Activated T-helper 1 cell treated with anti-CD3 and anti-CD28 coated beads, Interleukin-2, amount 50 U/mL, for 16 hours (primary cell): Measurements from ENCODE around the gene CNTNAP2.
"Not testable (repeated sequence)": the region's sequence is repeated elsewhere in the genome, so short reads cannot be mapped to it uniquely, and the experiment has no call there.

Experiments
- DNase-seq, 2 donors: peaks; one replicate each; pipeline ENCODE4 v3.0.0-alpha.2; 2020; ENCODE audit warnings: low read depth in 1 of 2, low spot score in 1 of 2

The CNTNAP2 gene

DNA sequence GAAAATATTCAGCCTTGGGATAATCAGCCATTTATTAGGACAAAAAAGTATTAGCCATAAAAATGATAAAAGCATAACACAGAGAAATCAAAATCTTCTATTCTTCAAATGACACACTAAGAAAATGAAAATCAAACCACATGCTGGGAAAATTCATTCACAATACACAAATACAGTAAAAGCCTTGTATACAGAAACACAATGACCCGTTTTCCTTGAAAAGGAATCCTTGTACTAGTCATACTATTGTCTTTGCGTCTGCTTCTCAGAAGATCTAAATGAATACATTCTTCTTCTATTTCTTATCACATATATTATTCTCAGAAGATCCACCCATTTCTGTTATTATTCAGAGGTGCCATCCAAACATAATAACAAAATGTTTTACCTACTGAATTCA, 749.1 kb downstream of the CNTNAP2 start:
- no peak for DNase-seq

DNA sequence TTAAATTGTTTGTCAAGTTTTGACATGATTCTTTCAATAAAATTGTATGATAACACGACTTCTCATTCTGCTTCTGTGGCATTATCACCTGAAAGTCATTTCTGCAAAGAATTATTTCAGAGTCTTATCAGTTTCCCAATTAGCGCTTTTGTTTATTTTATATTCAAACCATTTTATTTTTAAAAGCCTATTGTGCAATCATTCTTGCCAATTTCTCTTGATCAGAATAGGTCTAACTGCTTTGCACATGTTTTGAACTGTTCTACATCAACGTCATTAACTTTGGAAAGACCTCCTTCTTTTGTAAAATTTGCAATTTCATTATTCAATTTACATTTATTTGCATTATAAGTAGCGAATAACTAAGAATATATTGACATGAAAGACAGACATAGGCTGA, 758.1 kb downstream of the CNTNAP2 start:
- no peak for DNase-seq

DNA sequence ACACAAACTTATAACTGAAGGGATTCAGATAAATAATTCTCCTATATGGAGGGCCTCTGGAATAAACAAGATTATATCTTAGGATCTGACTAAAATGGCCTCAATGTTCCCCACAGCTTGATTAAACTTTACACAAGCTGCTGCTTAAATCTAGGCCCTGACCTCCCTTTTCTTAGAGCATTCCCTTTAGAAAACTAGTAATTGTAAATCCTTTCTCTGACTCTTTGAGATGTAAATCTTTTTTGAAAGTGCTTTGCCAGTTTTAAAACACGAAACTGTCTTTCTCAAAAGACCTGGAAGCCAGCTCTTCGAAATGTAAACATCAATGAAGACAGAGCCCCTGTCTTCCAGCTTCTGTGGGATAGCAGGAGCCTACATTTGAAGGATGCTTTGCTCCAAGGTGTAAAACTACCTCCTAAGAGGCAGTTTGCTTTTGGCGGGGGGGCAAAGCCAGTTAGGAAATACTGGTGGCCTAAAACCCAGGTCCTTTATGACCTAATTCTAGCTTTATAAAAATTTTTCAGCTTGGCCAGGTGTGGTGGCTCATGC, 758.7 kb downstream of the CNTNAP2 start:
- DNase-seq: no peak

DNA sequence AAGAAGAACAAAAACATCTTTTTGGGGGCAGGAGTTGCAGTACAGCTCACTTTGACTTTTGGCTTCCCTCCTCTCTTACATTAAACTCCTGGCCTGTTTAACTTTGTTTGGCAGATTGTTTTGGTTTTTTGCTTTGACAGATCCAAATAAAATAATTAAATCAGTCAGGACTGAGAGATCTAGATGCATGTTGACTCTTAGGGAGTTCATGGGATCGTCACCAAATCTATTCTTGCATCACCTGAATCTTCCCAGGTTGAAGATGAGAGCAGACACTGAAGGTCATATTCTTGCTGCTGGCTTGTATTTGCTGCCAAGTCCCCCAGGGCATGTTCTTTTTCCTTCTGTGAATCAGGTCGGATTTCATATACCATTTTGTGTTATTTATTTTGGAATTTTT, 759.4 kb downstream of the CNTNAP2 start:
- DNase-seq: no peak

DNA sequence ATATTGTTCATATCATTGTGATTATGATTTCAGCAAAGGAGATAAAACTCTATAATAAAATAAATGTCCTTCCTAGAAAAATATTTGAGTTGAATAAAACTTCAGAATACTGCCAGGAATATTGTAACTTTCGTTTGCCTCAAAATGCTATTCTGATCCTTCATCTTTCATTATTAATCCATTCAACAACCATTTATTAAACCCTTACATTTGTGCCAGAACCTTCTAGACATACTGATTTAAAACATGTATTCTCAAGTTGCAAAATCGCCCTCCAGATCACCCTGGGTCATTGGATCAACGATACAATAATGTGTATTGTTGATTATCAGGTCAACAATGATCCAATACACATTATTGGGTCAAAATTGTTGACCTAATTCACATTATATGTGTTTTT, 759.8 kb downstream of the CNTNAP2 start:
- DNase-seq: no peak

DNA sequence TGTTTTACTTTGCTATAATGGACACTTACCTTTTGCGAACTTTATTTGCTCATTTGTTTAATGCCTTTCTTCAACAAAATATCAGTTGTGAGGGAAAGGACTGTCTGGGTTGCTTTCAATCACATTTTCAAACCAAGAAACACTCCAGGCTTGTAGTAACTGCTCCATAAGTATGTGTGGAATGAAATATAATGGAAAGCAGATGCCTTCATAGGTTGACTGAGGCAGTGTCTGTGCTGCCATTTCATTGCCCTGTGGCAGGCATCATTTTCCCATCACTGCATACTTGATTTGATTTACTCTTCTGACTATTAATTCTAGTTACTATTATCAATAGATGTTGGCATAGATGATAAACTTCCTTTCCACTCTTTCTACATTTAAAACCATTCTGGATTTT, 762.3 kb downstream of the CNTNAP2 start:
- DNase-seq: no peak

DNA sequence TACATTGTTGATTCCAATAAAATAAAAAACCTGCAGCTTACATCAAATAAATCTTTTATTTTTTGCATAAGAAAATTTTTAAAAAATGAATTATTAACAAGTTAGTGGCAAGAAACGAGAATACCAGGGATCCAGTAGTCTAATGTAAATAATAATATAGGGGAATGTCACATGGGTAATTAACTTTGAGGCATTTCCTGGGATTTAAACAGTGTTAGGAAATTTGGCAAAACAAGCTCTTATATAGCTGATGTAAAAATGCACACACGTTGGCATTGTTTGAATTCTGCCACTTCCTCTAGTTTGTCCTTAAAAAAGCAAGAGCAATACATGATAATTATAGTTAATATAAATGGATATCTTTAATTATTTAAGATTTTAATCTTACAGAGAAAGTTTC, 768.6 kb downstream of the CNTNAP2 start:
- no peak for DNase-seq

DNA sequence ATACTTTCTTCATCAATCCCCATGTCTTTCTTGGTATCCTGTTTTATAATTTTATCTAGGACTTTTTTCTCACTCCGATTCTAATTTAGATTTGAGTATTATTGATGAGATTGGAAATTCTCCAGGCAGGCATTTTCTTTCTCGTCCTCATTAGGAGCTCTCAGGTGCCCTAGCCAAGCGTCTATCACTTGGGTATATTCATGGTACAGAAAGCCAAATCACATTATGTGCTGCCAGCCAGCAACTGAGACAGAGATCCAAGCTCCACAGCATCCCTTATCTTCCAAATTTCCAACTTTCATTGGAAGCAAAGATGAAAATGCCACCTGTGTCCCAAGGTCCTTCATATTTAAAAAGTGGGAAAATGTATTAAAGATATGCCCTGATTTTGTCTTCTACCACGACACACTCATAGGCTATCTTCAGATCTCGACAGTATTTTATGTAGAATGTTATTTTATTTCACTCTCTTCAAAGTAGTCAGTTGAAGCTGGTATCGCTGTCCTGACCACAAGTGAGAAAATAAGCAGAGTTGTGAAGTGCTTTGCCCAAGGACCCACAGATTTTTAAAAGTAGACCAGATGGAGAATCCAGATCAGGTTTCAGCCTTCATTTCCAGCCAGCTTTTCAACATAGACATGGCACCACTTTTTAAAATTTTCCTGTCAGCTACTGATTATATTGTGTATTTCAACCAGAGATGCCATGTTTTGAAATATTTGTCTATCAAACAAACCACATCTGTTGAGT, 773.4 kb downstream of the CNTNAP2 start:
- no peak for DNase-seq

DNA sequence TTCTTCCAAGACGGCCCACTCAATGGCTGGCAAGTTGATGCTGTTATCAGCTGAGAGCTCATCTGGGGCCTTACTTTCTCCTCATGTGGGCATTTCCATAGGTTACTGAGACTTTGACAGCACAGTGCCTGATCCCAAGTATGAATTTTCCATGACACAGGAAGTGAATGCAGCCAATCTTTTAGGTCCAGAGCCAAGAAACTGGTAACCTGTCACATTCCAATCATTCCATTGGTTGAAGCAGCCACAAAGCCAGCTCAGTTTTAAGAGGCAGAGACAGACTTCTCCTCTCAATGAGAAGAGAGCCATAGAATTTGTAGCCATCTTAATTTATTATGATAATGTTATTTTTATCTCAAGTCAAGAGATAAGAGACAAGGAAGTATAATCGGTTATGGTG, 775.5 kb downstream of the CNTNAP2 start:
- DNase-seq: no peak

DNA sequence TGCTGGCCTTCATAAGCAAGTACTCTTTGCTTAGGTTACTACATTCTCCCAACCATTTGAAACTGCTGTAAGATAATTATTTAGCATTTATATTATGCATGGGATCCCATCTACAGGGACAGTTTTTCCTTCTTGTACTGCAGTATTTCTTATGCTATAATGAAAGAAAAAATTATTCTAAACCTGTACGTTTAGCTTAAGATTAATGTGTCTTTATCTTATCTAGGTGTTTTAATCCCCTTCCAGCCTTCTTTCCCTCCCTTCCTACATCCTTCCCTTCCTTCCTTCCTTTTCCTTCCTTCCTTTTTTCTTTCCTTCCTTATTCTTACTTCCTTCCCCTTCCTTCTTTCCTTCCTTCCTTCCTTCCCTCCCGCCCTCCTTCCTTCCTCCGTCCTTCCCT, 778.3 kb downstream of the CNTNAP2 start:
- no peak for DNase-seq

DNA sequence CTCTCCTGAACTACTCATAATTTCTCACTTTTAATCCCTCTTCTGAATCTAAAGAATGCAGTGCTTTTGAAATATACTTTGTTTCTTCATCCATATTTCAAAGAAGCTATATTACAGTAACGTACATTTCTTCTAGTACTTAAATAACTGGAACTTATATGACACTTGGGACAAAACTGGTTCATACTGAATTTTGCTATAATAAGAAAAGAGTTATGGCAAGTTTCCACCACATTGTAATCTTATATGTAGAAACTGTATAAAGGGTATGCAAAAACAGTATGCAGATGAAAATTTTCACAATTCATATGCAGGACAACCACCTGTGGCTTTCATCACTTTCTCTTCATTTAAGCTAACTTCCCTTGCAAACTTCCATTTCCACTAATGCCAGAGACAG, 785.7 kb downstream of the CNTNAP2 start:
- DNase-seq: no peak

DNA sequence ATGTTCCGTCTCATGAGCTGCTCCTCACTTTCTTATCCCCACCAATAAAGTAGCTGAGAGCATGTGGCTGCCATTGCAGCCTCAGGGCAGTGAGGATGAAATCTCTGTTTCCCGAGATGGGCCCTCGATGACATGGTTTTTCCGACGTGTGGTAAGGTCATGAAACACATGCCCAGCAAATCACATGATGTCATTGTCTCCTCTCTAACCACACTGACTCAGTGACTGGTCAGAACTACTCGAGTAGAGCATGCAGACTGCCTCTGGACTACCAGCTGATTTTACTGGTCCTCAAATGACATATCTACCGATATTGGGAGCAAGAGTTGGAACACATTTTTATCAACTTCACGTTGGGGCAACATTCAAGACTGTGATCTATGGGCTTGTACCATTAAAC, 786.1 kb downstream of the CNTNAP2 start:
- no peak for DNase-seq

DNA sequence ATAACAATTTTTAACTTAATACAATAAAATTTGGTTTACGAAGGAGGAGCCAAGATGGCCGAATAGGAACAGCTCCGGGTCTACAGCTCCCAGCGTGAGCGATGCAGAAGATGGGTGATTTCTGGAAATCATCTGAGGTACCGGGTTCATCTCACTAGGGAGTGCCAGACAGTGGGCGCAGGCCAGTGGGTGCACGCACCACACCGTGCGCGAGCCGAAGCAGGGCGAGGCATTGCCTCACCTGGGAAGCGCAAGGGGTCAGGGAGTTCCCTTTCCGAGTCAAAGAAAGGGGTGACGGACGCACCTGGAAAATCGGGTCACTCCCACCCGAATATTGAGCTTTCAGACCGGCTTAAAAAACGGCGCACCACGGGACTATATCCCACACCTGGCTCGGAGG, 789.1 kb downstream of the CNTNAP2 start:
- not testable (repeated sequence) for DNase-seq

DNA sequence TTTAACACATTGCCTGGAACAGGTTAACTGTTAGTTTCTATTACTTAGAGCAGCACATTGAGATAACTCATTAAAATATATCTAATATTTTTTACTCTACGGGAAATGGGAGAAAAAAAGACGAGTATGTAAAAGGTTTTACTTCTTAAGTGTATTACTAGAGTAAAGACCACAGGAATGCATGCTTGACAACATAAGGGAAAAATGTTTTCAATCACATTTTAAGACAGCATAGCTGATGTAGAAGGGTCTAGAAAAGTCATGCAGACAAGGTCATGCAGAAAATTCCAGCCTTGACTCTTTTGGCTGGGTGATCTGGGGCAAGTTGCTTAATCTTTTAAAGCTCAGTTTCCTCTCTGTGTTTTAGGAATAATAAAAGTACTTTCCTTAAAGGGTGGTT, 806.2 kb downstream of the CNTNAP2 start:
- DNase-seq: no peak

DNA sequence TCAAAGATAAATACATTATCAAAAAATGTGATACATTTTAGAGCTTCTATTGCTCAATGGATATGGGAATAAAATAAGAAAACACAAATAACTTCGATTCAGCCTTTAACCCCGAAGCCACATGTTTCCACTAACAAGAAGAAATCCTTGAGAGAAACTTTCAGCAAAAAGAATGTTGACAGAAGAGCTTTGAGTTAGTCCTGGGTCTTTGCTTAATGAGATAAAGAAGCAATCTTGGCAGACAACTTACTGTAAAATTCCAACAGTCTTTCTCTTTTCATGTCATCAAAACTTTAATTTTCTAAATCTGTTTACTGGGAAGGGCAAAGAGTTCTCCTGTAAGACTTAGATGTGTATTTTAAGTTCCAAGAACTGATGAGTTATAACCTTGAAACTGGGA, 810.2 kb downstream of the CNTNAP2 start:
- DNase-seq: no peak

DNA sequence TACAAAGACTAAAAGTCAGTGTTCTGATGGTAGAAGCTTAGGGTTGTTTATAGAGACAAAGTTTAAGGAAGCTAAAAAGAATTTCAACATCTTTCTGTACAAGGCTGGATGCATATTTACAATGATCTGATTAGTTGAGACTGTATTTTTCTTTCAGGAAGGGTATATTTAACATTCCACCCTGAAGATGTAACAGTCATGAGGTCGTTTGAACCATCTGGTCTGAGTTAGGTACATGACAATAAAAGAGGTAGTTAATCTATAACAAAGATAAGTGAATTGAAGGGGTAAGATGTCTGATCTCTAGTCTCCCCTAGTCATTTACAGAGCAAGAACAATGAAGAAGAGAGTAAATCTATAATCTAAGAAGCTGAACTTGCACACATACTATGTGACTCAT, 821.2 kb downstream of the CNTNAP2 start:
- DNase-seq: no peak

DNA sequence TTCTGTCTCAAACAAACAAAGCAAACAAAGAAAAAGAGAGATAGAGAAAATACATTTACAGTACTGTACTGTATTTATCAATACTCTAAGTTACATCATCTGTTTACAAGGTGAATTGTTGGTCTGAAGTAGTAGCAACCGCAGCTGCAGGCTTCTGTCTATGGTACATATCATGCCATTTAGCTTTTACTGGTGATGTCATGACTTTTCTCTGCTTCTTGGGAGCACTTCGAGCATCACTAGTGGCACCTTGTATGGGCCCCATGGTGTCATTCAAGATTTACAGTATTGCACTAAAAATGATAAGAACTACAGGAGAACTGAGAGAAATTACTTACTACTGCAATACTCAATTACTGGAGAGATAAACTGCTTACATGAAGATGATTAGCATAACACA, 826.9 kb downstream of the CNTNAP2 start:
- DNase-seq: no peak

DNA sequence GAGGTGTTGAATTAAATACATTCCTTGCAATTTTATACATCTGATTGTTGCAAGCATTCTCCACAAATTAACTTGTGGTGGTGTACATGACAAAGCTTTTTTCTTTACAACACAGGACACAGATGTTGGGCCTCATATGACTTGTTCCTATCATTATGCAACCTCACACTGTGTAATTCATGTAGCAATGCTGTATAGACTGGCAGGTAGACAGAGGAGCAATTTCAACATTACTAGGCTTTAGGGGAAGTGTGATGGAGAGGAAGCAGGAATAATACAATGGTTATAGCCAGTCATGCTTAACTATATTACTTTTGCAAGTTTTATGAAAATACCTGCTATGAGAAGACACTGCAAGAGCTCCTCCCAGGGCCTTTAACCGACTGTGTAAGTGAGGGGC, 832.1 kb downstream of the CNTNAP2 start:
- no peak for DNase-seq

DNA sequence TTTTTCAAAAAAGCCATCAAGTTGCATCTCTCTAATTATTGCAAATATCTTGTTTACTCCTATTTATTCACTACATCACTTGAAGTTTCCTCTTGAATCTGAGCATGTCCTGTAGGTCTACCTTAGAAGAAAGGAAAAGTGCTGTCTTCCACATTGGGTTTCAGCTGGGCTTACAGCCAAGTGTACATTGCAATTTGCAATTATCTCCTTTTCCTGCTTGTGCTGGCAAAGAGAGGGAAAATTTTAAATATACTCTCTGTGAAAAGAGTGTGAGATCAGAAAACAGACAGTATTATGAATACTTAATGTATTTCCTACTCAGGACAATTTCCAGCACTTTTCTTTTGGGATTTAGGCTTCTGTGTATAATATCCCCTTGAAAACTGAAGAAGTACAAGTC, 839.7 kb downstream of the CNTNAP2 start:
- DNase-seq: no peak

DNA sequence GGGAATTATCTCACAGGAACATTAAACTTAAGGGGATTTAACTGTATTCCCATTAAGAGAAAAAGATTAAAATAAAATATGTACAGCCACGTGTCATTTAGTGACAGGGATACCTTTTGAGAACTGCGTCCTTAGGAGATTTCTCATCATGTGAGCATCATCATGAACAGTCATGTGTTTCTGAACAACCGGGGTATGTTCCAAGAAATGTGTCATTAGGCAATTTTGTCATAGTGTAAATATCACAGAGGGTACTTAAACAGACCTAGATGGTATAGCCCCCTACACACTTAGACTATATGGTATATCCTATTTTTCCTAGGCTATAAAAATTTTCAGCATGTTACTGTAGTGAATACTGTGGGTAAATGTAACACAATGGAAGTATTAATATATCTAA, 840.3 kb downstream of the CNTNAP2 start:
- no peak for DNase-seq

DNA sequence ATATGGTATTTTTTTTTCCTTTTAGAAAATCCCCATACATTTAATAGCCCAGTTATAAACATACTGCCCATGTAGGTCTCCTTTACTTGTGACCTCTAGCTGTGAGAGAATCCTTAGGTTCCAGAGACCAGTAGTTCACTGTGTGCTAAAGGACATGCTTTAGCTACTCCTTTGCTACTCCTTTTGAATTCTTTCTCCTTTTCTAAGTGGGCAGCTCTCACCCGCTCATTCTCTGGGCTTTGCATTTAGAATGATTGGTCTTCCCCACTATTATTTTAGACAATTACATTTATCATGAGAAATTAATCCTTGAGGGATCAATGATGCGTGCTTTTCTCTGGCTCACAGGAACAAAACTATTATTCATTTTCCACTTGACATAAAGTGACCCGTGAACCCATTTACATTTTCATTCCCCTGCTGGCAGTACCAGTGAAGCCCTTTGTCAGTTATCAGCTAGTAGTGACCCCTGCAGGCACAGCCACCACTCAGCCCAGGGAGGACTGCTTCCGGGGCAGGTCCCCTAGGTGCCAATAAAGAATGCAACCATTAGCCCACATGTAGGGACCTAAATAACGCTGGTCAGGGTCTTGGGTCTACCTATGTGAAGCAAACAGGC, 844.3 kb downstream of the CNTNAP2 start:
- DNase-seq: no peak

DNA sequence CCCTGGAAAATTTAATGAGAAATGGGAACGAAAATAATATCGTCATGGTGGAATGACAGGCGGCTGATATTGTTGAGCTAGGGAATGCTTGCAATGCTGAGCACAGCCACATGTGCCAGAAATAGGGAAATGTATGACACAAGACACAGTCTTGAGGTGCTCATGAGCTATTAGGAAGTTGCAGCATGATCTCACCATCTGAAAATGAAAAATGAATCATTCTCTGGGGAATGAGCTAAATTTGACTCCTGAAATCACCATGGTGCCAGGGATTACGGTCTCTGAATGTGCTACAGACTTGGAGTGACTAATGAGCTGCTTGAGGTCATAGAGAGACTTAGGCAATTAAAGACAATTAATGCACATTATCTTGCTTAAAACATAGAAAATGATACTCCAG, 845.0 kb downstream of the CNTNAP2 start:
- DNase-seq: no peak

DNA sequence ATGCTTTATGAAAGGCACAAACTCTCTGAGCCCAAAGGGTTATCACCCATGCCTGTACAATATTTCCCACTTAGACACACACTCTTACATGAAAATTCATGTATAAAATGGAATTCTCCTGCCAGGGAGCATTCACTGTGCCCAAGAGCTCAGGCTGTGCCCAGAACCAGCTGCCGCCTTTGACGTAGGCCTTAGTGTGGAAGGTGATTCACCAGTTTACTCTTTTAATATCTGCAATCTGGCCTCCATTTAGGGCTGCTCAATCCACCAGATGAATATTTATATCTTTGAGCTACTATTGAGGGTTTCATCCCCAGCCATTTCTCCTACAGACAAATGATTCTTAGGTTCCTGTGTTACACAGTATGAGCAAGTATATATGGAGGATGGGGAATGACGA, 849.7 kb downstream of the CNTNAP2 start:
- no peak for DNase-seq
